GM12801 (cell line): ENCODE measurements around the gene ZNF423.

Experiments used
- CTCF ChIP-seq: IDR thresholded peaks from one replicate; pipeline ENCODE4 v1.5.1; 2011; ENCODE audit warnings: control low read depth; ENCODE audit not compliant: insufficient read length; ENCODE audit errors: extremely low read depth

ZNF423 gene

GRCh38 chr16:49663081-49664065, 192.5 kb downstream of the ZNF423 start:
- TF ChIP-seq CTCF = no peak

GRCh38 chr16:49662569-49662968, 193.3 kb downstream of the ZNF423 start:
- TF ChIP-seq CTCF = no peak

- no peak for TF ChIP-seq CTCF
Observed at GRCh38 chr16:49661465-49662187, 194.3 kb downstream of the ZNF423 start.

- TF ChIP-seq CTCF = no peak
Observed at GRCh38 chr16:49660626-49661025, 195.3 kb downstream of the ZNF423 start.

- no peak for TF ChIP-seq CTCF
Observed at GRCh38 chr16:49659356-49659755, 196.6 kb downstream of the ZNF423 start.

- no peak for TF ChIP-seq CTCF
Observed at GRCh38 chr16:49658531-49658930, 197.4 kb downstream of the ZNF423 start.

GRCh38 chr16:49657736-49658465, 198.0 kb downstream of the ZNF423 start:
- no peak for TF ChIP-seq CTCF
